ENCODE data around the gene ZNF282.
"Not testable (repeated sequence)": the region's sequence is repeated elsewhere in the genome, so short reads cannot be mapped to it uniquely, and the experiment has no call there.

Gene ZNF282

DNA sequence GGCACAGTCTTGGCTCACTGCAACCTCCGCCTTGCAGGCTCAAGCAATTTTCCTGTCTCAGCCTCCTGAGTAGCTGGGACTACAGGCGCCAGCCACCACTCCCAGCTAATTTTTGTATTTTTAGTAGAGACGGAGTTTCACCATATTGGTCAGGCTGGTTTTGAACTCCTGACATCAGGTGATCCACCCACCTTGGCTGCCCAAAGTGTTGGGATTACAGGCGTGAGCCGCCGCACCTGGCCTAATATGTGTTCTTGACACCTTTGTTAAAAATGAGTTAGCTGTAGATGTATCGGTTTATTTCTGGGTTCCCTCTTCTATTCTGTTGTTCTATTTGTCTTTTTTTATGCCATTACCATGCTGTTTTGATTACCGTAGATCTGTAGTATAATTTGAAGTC is 79.1 kb downstream of the ZNF282 start:
- H3K27ac Mint-ChIP-seq; H3K27me3 Mint-ChIP-seq; H3K4me1 Mint-ChIP-seq; ATAC-seq (ENCODE audit: low read depth); H3K9me3 Mint-ChIP-seq; H3K4me3 Mint-ChIP-seq; DNase-seq (ENCODE audit: low spot score in 2 of 2): not testable (repeated sequence)
- peaks cover 42% of the 10 kb centered on the region for H3K36me3 Mint-ChIP-seq
